Left ventricle myocardium inferior (tissue), 1 donor: ENCODE data around the gene TMEM132A. TPM values are rescaled to one million over a fixed set of nuclear protein-coding genes. Genes with fewer than 3 reads are reported as not detected.

Experiments used
- DNase-seq: peaks from one replicate; pipeline ENCODE4 v3.0.0-alpha.2; 2020
- H3K27ac ChIP-seq: fragments of 200-600 bp; replicated peaks from 2 replicates; pipeline ENCODE4 v1.8.0; 2021
- H3K27me3 ChIP-seq: fragments of 200-600 bp; 2 replicates; pipeline ENCODE4 v1.8.0; 2021; ENCODE audit warnings: low read depth
- H3K36me3 ChIP-seq: fragments of 200-600 bp; 2 replicates; pipeline ENCODE4 v1.8.0; 2021
- H3K4me1 ChIP-seq: fragments of 200-600 bp; 2 replicates; pipeline ENCODE4 v1.8.0; 2021
- H3K4me3 ChIP-seq: fragments of 200-600 bp; 2 replicates; pipeline ENCODE4 v1.8.0; 2021; ENCODE audit warnings: mild to moderate bottlenecking, moderate library complexity
- H3K9me3 ChIP-seq: fragments of 200-600 bp; replicated peaks from 2 replicates; pipeline ENCODE4 v1.8.0; 2021
- intact Hi-C: fragments of 100-400 bp; cut with micrococcal nuclease; formaldehyde crosslinking; loops from one replicate; pipeline ENCODE4 v1.11.0; 2022
- total RNA-seq: library from RNA; stranded (reverse); fragmentation: NEBNext Ultra II Directional; extraction: Animal tissue kit (Norgen Biotek cat#: 25700); gene quantifications from one replicate; pipeline ENCODE4 v1.2.1, GENCODE V29; 2021
- TF ChIP-seq, protein P1 (sequence below): fragments of 200-600 bp; IDR thresholded peaks from 2 replicates; pipeline ENCODE4 v1.8.0; 2021; ENCODE audit warnings: antibody characterized with exemption, mild to moderate bottlenecking, borderline replicate concordance
- donor health status: DM: no; HTN: yes; CAD: no; lungs with severe emphysema.

TMEM132A gene
- total RNA-seq, 1 donor from 2014 or later, result 6.4 TPM

DNA sequence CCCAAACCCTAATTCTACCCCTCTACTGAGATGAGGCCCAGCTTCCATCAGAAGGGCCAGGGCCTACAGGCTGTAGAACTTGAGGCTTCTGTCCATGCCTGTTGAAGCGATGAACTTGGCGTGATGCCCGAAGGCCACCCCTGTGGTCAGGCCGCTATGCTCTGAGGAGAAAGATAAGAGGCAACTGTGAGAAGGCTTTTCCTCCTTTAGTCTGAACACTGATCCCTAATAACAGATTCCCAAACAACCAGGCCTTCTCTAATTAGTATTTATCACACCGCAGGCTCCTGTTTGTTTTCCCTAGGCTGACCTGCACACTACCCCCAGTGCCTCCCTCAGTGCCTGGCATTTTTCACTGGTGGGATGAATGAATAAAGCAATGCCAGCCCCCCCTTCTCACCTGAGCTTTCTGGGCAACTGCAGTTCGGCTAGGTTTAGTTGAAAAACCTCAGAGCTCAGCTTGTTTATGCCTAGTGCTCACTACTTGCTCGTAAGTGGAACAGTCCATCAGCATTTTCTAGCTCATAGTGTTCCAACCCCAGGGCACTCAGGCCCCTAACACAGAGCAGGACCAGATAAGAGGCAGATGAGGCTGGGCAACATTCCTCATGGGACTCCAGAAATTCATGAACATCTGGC is 33.0 kb upstream of the TMEM132A start:
- DNase-seq, result no peak

DNA sequence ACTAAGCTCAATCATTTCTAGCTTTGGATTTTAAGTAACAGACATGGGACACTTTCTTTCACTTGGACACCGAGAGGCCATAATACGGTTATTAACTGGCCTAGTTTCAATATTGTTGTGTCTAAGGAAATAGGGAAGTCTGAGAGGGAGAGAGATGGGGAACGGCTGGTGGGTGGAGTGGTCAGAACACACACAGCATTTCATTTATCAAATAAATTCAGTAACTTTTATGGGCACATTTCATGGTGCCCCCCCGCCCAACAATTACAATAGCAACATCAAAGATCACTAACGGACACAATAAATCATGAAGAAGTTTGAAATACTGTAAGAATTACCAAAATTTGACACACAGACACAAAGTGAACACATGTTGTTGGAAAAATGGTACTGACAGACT is 28.6 kb upstream of the TMEM132A start:
- Histone ChIP-seq H3K36me3 (peaks cover 79% of the 10 kb centered on the region), H3K4me3 (no peak overlapping the region), H3K9me3 (no peaks in the 10 kb centered on the region), H3K4me1 (peaks cover 14% of the 10 kb centered on the region), H3K27me3 (no peaks in the 10 kb centered on the region), H3K27ac (no peak overlapping the region)
- TF ChIP-seq, protein P1, sequence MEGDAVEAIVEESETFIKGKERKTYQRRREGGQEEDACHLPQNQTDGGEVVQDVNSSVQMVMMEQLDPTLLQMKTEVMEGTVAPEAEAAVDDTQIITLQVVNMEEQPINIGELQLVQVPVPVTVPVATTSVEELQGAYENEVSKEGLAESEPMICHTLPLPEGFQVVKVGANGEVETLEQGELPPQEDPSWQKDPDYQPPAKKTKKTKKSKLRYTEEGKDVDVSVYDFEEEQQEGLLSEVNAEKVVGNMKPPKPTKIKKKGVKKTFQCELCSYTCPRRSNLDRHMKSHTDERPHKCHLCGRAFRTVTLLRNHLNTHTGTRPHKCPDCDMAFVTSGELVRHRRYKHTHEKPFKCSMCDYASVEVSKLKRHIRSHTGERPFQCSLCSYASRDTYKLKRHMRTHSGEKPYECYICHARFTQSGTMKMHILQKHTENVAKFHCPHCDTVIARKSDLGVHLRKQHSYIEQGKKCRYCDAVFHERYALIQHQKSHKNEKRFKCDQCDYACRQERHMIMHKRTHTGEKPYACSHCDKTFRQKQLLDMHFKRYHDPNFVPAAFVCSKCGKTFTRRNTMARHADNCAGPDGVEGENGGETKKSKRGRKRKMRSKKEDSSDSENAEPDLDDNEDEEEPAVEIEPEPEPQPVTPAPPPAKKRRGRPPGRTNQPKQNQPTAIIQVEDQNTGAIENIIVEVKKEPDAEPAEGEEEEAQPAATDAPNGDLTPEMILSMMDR, result no peak
- no peak for DNase-seq
- intact Hi-C loops, result loop anchor here (5.0 kb wide), 1 partner anchor 63 kb away; no protein-coding TSS in a partner anchor

More for the DNA sequence above, 33.0 kb upstream of the TMEM132A start:
- peaks cover 38% of the 10 kb centered on the region for H3K36me3 ChIP-seq
- intact Hi-C loops, result no loop called here
- no peaks in the 10 kb centered on the region for H3K9me3 ChIP-seq
- peaks cover 22% of the 10 kb centered on the region for H3K4me1 ChIP-seq
- H3K4me3 ChIP-seq, result no peak overlapping the region
- TF ChIP-seq, protein P1, result no peak
- H3K27me3 ChIP-seq, result no peaks in the 10 kb centered on the region
- peak overlapping the region; percentile 72 for H3K27ac ChIP-seq

DNA sequence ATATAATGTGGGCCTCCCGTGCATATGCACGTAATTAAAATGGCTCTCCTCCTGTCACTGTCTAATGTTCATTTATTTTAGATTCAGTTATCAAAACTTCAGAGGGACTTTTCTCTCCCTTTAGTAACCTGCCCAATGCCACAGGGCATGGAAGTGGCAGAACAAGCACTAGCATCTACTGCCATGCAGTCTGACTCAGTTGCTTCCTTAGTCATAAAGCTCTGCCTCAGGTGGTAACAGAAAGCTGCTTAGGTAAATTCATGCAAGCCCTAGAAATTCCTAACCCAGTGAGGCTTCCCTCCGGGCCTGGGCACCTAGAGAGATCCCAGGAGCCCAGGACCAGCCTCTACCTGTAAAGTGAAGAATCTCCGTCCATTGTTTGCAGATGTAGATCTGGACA is 26.8 kb upstream of the TMEM132A start:
- intact Hi-C loops, result loop anchor here (5.0 kb wide), 1 partner anchor 65 kb away; no protein-coding TSS in a partner anchor
- Histone ChIP-seq H3K27me3 (no peaks in the 10 kb centered on the region), H3K4me3 (no peak overlapping the region), H3K27ac (no peak overlapping the region), H3K36me3 (peaks cover 96% of the 10 kb centered on the region), H3K4me1 (peaks cover 18% of the 10 kb centered on the region), H3K9me3 (no peaks in the 10 kb centered on the region)
- TF ChIP-seq, protein P1, result no peak
- DNase-seq, result no peak

DNA sequence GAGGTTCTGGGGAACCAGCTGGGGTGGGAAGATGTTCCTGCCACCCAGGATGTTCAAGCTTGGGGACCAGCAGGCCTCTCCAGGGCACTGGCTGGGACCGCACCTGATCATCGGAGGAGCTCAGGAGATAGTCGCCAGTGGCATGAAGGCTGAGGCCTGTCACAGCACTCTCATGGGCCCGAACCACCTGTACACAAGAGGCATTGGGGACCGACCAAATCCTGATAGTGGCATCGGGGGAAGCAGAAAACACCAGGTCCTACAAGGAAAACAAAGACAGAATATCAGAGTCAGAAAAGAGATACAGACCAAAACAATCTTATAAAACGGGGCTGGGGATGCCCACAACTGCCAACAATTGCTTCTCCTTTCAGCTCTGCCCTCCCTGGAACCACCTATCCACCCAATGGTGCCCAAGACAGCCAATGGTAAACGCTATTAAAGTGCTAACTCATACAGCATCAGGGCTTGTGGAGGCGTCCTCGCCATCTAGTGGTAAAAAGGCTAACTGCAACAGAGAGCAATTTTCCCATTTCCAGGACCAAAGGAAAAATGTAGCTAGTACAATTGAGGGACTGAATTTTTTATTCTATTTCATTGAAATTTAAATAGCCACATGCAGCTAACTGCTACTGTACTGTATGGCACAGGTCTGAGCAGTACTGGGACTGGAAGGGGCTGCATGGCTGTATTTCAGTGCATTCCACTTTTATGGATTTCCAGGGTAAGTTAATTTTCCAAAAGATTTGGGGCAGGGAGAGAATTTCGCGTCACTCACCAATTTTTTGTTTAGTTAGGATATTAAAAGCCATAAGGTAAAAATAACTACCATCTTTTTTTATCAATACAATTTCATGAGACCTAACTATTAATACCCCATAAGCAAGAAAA is 25.0 kb upstream of the TMEM132A start:
- no peaks in the 10 kb centered on the region for H3K27me3 ChIP-seq
- H3K4me3 ChIP-seq, result no peak overlapping the region
- intact Hi-C loops, result loop anchor here (5.0 kb wide), 1 partner anchor 67 kb away; no protein-coding TSS in a partner anchor
- peaks cover 26% of the 10 kb centered on the region for H3K4me1 ChIP-seq
- no peak for DNase-seq
- H3K36me3 ChIP-seq, result peaks cover 92% of the 10 kb centered on the region
- no peaks in the 10 kb centered on the region for H3K9me3 ChIP-seq
- TF ChIP-seq, protein P1, result peak; percentile 98
- H3K27ac ChIP-seq, result no peak overlapping the region

DNA sequence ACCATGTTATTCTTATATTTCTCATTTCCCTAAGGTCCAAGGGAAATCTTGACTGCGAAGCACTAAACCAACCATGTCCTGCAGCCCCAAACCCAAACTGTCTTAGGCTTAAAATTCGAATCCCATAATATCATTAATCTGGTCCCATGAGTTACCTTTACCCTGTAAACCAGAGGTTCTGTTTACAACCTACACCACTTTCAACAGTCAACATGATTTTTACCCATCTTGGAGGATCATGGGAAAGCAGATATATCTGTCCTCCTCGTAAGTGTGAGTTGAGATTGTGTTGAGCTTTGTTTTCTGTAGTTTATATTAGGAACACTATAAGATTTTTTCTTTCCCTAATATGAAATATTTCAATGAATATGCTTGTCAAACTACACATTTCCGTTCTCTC is 24.3 kb upstream of the TMEM132A start:
- TF ChIP-seq, protein P1, result no peak
- no peak overlapping the region for H3K27ac ChIP-seq

More for the DNA sequence above, 24.3 kb upstream of the TMEM132A start:
- no peak for DNase-seq
- Histone ChIP-seq H3K9me3 (no peaks in the 10 kb centered on the region), H3K4me1 (peaks cover 33% of the 10 kb centered on the region), H3K36me3 (peaks cover 85% of the 10 kb centered on the region), H3K4me3 (no peak overlapping the region), H3K27me3 (no peaks in the 10 kb centered on the region)
- intact Hi-C loops, result loop anchor here (5.0 kb wide), 1 partner anchor 68 kb away; no protein-coding TSS in a partner anchor
